Testis (tissue), 2 donors: Measurements from ENCODE around the gene MYLK.

Experiments used
- POLR2A ChIP-seq: fragments of 450-650 bp; IDR thresholded peaks from one replicate; pipeline ENCODE4 v1.6.1; 2017; ENCODE audit warnings: antibody characterized with exemption, mild to moderate bottlenecking, moderate library complexity
- TF ChIP-seq, protein P1 (sequence below), 3 experiments: fragments of 450-650 bp in 2 of 3; fragments of 200-600 bp in 1 of 3; sonication (generic) in 1 of 3; IDR thresholded peaks; one replicate each; pipeline ENCODE4 v1.5.1; 2016 to 2019; ENCODE audit warnings: antibody characterized with exemption in 3 of 3, mild to moderate bottlenecking in 2 of 3, moderate library complexity in 1 of 3

GRCh38 chr3:123780656-123781055, 103.5 kb downstream of the MYLK start:
- TF ChIP-seq, protein P1, sequence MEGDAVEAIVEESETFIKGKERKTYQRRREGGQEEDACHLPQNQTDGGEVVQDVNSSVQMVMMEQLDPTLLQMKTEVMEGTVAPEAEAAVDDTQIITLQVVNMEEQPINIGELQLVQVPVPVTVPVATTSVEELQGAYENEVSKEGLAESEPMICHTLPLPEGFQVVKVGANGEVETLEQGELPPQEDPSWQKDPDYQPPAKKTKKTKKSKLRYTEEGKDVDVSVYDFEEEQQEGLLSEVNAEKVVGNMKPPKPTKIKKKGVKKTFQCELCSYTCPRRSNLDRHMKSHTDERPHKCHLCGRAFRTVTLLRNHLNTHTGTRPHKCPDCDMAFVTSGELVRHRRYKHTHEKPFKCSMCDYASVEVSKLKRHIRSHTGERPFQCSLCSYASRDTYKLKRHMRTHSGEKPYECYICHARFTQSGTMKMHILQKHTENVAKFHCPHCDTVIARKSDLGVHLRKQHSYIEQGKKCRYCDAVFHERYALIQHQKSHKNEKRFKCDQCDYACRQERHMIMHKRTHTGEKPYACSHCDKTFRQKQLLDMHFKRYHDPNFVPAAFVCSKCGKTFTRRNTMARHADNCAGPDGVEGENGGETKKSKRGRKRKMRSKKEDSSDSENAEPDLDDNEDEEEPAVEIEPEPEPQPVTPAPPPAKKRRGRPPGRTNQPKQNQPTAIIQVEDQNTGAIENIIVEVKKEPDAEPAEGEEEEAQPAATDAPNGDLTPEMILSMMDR (IDR thresholded peaks at IDR 0.05) = no peak
- TF ChIP-seq POLR2A = no peak
